NCI-H1694 treated with DMSO at 0.1 percent for 48 hours (cell line): ENCODE measurements around the gene CRELD1.
"Not testable (repeated sequence)": the region's sequence is repeated elsewhere in the genome, so short reads cannot be mapped to it uniquely, and the experiment has no call there.

Source experiments
- DNase-seq: peaks from one replicate; lab custom pipeline; 2025; lab: John Stamatoyannopoulos, UW

The CRELD1 gene

DNA sequence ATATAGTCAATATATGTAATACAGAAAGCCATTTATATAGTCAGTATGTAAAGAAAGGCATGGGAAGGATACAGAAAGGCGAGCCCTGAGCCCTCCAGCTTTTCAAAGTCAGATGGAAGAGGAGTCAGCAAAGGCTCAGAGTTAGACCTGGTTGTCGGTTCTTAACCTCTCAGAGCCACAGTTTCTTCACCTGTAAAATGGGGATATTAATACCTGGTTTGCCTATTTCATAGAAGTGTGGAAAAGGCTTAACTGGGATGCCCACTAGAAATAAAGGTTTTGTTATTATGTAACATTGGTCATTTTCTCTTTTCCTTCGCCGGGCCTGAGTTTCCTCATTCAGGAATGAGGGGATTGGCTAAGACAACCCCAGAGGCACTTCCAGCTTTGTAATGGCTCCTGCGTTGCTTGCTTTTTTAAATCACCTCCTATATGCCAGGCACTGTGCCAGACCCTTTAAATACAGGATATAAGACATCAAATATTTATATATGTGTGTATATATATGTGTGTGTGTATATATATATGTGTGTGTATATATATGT is 2.4 kb downstream of the CRELD1 start:
- no peak for DNase-seq

DNA sequence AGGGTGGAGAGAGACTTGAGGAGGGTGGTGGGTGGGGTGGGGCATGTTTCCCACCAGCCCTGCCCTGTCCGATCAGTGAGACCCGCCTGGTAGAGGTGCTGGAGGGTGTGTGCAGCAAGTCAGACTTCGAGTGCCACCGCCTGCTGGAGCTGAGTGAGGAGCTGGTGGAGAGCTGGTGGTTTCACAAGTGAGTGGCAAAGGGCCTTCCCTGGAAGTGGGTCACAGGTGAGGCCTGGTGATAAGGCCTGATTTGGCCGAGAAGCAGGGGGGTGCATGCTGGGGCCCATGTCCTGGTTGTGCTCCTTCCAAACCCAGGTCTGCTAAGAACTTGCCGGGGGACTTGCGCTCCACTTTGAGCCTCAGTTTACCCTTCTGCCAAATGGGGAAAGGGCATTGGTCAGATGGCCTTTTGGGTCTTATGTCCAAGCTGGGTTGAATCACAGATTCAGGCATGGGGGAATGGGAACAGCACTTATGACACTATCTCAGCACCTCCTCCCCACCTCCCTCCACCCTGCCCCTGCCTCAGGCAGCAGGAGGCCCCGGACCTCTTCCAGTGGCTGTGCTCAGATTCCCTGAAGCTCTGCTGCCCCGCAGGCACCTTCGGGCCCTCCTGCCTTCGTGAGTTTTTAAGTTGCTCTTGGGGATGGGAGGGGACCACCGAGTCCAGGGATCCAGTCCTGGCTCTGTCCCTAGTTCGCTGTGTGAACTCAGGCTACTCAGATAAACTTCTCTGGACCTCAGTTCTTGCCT is 4.0 kb downstream of the CRELD1 start:
- DNase-seq: no peak

DNA sequence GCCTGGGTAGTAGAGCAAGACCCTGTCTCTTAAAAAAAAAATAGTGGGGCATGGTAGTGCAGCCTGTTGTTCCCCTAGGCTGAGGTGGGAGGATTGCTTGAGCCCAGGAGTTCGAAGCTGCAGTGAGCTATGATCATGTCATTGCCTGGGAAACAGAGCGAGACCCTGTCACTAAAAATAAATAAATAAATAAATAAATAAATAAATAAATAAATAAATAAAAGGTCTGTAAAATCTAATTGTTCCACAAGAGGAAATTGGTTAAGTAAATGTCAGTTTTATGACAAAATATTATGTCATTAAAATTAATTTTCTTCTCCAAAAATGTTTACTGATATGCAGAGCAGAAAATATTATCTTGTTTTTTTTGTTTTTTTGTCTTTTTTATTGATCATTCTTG is 5.3 kb downstream of the CRELD1 start:
- DNase-seq: no peak

DNA sequence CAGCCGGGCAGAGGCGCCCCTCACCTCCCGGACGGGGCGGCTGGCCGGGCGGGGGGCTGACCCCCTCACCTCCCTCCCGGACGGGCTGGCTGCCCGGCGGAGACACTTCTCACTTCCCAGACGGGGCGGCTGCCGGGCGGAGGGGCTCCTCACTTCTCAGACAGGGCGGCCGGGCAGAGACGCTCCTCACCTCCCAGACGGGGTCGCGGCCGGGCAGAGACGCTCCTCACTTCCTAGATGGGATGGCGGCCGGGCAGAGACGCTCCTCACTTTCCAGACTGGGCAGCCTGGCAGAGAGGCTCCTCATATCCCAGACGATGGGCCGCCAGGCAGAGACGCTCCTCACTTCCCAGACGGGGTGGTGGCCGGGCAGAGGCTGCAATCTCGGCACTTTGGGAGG is 6.3 kb downstream of the CRELD1 start:
- not testable (repeated sequence) for DNase-seq

DNA sequence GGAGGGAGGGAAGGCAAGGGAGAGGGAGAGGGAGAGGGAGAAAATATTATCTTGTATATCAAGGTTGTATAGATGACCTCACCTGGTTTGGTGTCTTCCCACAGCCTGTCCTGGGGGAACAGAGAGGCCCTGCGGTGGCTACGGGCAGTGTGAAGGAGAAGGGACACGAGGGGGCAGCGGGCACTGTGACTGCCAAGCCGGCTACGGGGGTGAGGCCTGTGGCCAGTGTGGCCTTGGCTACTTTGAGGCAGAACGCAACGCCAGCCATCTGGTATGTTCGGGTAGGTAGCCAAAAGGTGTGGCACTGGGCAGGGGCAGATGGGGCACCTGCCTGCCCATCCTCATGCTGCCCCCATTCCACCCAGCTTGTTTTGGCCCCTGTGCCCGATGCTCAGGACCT is 7.1 kb downstream of the CRELD1 start:
- DNase-seq: no peak

DNA sequence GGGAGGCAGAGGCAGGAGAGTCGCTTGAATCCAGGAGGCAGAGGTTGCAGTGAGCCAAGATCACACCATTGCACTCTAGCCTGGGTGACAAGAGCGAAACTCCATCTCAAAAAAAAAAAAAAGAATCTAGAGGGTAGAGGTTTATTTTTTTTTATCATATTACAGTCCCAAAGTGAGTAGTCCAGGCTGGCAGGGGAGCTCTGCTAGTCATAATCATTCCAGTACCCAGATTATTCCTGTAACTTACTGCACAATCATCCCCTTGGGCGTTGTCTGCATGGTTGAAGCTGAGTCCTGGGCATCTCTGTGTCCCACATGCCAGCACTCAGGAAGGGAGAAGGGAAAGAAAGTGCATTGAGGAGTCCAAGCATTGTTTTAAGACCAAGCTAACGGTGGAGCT is 8.5 kb downstream of the CRELD1 start:
- DNase-seq: no peak

DNA sequence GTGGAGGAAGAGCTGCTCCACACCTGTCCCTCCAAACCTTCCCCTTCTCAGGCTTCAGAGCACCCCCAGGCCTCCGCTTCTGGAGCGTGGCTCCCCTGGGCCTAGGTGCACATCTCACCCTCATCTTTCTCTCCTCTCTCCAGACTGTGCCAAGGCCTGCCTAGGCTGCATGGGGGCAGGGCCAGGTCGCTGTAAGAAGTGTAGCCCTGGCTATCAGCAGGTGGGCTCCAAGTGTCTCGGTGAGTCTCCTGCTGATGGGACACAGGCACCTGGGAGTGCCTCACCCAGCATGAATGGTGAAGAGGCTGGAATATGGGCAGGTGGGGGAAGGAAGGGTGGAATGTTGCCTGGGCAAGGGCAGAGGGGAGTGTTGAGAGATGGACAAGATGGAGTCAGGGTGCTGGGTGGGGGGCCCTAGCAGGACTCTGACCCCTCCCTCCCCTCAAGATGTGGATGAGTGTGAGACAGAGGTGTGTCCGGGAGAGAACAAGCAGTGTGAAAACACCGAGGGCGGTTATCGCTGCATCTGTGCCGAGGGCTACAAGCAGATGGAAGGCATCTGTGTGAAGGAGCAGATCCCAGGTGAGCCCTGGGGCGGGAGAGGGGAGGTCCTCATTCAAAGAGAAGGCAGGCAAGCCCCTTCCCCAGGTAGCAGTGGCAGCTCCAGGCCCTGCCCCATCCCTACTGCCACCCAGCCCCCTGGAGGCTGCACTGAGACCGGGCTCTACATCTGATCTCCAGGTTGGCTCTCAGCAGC is 9.5 kb downstream of the CRELD1 start:
- no peak for DNase-seq

DNA sequence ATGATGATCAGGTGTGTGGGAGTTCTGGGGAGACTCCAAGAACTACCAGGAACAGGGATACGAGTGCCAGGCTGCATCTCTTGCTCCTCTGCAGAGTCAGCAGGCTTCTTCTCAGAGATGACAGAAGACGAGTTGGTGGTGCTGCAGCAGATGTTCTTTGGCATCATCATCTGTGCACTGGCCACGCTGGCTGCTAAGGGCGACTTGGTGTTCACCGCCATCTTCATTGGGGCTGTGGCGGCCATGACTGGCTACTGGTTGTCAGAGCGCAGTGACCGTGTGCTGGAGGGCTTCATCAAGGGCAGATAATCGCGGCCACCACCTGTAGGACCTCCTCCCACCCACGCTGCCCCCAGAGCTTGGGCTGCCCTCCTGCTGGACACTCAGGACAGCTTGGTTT is 10.6 kb downstream of the CRELD1 start:
- DNase-seq: no peak

DNA sequence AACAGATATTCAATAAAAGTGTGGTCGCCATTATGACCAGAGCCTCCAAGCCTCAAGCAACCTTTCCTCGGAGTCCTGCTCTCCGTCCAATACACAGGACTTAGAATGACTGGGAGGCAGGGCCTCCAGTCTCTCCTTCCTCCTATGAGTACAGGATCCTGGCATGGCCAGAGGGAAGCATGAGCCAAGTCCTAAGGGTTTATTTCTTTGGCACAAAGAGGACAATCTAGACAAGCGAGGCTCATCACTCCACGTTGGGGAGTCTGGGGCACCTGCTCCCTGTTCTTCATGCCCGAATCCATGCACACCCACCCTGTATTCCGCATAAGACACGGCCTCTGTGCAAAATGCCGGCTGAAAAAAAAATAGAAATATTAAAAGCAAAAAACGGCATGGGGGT is 11.7 kb downstream of the CRELD1 start:
- no peak for DNase-seq

DNA sequence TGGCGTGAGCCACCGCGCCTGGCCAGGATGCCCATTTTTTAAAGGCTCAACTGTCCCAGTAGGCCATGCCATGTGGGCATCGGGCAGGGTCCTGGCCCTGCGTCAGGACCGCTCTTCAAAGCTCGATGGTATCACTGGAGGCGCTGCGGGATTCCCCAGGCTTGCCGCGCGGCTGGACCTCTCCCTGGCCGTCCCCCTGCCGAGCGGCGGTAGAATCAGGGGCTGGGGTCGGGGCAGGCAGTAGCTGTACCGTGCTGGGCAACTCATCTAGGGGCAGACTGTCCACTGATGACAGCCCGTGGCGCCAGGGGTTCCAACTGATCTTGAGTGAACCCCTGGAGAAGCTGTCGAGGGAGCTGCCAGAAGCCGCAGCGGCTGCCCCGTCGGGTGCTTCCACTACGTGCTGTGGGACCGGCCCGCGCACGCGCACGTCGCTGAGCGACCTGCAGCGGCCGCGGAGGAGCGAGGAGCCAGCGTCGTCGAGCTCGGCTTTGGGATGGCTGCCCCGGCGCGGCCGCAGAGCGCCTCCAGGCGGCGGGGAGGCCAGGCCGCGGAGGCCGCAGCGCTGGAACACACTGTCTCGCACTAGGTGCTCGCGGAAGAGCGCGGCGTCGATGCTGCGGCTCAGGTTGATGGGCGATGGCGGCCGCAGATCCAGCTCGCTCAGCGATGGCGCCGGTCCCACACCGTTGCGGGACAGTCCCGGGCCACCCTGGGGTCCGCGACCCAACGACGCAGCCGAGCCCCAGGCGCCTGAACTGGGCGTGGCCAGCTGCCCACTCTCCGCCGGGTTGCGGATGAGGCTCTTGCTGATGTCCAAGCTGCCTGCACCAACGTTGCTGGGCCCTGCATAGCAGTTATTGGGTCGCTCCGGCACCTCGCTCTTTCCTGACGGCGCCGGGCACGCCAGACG is 12.7 kb downstream of the CRELD1 start:
- peak; percentile 40 for DNase-seq

DNA sequence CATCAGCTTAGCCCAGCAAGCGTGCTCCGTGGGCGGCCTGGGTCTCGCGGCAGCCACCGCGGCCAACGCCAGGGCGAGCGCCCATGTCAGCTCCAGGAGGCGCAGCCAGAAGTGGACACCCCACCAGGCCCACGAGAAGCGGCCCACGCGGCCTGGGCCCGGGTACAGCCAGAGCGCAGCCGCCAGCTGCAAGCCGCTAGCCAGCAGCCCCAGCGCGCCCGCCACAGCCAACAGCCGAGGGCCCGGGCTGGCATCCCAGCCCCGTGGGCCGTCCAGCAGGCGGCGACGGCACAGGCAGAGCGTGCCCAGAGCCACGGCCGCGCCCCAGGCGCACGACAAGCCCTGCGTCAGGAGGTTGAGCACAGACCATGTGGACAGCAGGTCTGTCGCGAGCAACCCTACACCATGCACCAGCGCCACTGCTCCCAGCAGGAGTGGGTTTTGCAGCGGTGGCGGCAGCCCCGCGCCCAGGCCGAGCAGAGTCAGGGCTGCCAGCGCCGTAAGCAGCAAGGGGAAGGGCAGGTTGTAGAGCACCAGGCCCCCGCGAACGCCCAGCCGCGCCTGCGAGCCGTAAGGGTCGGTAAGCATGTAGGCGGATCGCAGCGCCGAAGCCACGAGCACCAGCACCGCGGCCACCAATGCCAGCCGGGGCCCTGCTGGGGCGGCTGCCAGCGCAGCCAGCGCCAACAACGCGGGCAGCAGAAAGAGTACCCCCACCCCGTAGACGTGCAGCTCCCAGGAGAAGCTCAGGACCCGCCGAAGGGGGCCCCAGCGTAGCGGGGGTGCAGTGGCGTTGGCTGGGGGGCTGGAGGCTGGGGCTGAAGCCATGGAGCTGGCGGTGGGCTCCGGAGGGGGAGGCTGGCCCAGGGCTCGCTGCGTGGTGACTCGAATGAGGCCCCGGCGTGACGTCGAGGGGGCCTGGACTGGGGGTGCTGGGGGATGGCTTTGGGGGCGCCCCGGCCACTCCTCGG is 13.7 kb downstream of the CRELD1 start:
- DNase-seq: peak; percentile 2

DNA sequence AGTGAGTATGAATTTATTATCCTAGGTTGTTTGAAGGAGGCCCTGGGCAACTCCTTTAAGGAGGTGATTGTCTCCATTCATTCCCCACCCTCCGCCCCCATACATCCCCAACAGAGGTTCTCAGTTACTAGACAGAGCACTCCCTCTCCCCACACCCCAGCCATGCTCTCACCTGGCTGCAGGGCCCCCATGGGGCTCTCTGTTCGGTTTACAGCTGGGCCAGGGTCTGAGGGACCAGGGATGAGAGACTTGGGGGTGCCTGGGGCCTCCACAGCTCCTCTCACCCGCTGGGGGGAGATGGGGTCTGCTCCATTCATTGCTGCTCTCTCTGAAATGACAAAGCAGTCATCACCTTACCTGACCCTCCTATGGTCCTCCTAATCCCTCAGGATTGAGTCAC is 15.0 kb downstream of the CRELD1 start:
- DNase-seq: no peak

DNA sequence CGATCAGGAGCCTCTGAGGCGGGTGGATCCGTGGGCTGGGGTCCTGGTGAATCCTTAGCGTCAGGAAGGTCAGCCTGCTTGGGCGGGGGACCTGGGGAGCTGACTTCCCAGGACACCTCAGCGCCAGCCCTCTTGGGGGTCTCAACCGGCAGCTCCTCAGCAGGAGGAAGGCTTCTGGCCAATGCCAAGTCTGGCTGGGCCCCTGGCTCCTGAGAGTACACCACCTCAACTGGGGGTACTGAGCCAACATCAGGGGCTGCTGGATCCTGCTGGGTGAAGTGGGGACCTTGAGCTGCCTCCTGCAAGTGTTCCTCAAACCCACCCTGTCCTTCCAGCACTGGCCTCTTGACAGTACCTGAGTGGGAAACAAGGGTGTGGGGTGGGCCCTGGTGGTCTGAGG is 15.5 kb downstream of the CRELD1 start:
- no peak for DNase-seq

DNA sequence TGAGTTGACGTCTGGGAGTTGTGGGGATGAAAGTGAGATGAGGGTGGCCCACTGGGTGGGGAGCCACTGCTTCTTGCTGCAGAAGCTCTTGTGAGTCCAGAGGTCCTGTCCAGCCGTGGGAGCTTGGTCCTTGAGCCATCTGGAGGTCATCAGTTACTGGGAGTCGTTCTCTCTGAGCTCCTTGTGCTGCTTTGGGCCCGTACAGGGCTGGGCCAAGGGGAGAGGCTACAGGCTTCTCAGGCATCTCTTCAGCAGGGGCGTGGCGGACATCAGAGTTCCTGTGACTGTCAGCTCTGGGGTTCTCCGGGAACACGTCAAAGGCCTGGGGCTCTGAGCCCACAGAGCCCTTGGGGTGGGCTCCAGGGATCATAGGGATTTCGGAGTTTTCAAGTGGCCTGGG is 16.0 kb downstream of the CRELD1 start:
- DNase-seq: no peak

DNA sequence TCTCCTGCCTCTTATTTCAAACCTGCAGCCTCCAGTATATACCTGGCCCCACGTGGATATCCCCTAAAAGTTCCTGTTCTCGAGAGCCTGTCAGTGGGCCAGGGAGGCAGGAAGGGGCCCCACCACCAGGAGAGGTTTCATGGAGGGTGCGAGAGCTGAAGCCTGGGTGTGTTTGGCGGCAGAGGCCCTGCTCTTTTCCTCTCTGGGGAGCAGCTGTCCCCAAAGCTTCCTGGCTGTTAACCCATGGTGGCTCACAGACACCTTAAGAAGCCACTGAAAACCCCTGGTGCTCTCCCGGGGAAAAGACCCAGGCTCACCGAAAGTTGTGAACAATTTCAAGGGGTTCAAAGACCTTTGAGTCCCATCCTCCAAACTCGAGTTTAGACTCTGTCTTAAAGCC is 17.5 kb downstream of the CRELD1 start:
- DNase-seq: no peak

DNA sequence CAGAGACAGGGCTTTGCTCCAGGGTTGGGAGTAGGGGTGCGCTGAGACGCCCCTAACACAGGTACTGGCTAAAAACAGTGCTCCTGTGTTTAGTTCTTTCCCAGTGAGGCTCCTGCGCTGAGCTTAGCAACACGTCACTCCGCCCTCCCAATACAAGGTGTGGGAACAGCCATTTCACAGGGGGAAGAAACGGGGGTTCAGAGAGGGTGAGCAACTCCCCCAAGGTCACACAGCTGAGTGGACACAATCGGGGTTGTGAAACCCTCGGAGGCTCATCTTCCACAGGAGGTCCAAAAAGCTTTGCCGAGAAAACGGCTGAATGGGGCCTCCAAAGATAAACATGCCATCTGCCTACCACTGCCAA is 17.9 kb downstream of the CRELD1 start:
- DNase-seq: no peak

DNA sequence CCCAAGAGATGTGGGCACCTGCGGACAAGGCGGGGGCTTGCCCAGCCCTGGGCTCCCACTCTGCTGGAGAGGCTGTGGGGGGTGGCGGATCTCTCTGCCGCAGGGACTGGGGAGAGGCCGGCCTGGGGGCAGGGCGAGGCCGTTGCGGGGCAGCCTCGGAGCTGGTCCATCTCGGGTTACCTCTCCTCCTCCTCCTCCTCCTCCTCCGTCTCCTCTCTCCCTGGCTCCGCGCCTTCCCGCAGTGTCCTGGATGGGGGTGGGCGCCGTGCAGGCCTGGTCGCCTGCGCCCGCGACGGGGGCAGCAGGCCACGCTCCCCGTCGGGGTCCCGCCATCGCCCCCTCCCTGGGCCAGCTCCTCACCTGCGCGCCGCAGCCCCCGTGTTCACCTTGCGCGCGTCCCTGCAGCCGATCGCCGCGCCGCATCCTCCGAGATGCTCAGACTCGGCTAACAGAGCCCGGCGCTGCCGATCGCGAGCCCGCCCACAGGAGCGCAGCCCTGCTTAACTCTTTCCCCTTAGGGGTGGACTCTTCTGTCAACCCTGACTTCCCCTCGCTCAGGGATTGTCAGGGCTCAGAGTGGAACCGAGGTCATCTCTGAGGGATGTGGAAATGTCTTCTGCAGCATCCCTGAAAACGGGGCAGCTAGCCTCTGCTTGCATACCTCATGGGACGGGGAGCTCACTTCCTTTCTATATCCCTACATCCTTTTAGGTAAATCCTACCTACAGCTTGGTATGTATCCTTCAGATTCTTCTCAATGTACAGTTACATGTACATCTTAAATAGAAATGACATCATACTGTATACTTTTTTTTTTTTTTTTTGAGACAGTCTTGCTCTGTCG is 18.6 kb downstream of the CRELD1 start, which contains the start of gene PRRT3:
Gene PRRT3, minus strand, starts transcription at position 447 of the 844 bp plus-strand sequence. CDS start 2,293 bp downstream, outside the sequence.
- DNase-seq: no peak

DNA sequence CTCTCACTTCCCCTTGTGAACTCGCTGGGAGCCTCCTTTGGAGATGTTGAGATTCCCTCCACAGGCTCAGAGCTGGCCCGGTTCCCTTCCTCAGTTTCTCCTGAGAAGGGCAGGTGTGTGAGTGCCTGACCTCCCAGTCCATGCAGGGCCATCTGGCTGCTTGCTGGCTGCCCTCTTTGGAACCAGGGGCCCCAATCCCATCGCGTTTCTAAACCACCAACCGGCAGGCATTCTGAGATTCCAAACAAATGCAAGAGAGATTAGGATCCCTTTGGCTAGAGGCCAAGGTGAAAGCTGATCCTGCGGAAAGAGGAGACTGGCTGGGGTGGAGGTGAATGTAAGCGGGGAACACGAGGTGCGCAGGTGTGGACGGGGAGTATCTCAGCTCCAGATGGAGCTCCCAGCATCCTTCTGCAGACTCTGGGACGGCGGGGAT is 21.5 kb downstream of the CRELD1 start:
- DNase-seq: no peak

DNA sequence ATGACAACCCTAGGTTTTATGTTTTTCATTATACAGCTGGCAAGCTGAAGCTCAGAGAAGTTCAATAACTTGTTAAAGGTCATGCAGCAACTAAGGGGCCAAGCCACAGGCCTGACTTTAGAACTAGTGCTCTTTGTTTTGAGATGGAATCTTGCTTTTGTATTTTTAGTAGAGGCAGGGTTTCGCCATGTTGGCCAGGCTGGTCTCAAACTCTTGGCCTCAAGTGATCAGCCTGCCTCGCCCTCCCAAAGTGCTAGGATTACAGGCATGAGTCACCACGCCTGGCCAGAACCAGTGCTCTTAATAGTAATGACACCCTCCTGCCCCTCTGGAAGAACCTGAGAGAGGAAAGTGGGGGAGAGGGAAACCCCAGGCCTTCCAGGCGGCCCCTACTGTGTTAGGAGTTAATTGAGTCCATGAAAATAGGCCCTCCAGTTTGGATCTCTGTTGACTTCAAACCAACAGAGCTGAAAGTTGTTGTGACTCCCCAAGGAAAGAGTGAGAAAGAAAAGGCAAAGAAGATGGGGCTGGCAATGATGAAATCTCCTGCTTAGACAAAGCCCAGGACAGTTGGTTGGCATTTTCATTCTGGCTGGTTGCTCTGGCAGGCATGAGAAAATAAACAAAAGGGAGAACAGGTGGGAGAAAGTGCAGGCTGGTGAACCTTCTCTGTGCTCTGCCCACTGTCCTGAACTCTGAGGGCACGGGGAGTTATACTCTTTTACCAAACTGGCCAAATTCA is 22.1 kb downstream of the CRELD1 start:
- DNase-seq: no peak
